ENCODE data around the gene OR2T6.
"Not testable (repeated sequence)": the region's sequence is repeated elsewhere in the genome, so short reads cannot be mapped to it uniquely, and the experiment has no call there.

OR2T6 gene

GRCh38 chr1:248375446-248375845 is at the start of gene OR2T6:
Gene OR2T6 (plus strand): TSS chr1:248375746. CDS start chr1:248387609, 11,863 bp downstream.
- in situ Hi-C loops (cut with MboI; ENCODE audit: low sequenced_read_pairs) = no loop called here

- in situ Hi-C loops (cut with MboI; ENCODE audit: low sequenced_read_pairs) = no loop called here
These were observed 32.1 kb upstream of the OR2T6 start for GRCh38 chr1:248343451-248343850.

GRCh38 chr1:248348475-248348874 is 27.1 kb upstream of the OR2T6 start, which contains the start of gene OR14C36:
Gene OR14C36 (plus strand): TSS chr1:248348775. CDS start chr1:248348775, 0 bp downstream.
- in situ Hi-C loops (cut with MboI; ENCODE audit: low sequenced_read_pairs) = no loop called here

- in situ Hi-C loops (cut with MboI; ENCODE audit: low sequenced_read_pairs) = no loop called here
These were observed 16.1 kb upstream of the OR2T6 start for GRCh38 chr1:248359415-248359814.

GRCh38 chr1:248361121-248361715 is 14.3 kb upstream of the OR2T6 start, which contains the start of gene OR2T4:
Gene OR2T4 (plus strand): TSS chr1:248361665. CDS start chr1:248361665, 0 bp downstream.
- in situ Hi-C loops (cut with MboI; ENCODE audit: low sequenced_read_pairs) = no loop called here

- in situ Hi-C loops (cut with MboI; ENCODE audit: low sequenced_read_pairs) = no loop called here
These were observed 8.9 kb upstream of the OR2T6 start for GRCh38 chr1:248366609-248367008.

GRCh38 chr1:248372394-248372793 is 3.2 kb upstream of the OR2T6 start:
- in situ Hi-C loops (cut with MboI; ENCODE audit: low sequenced_read_pairs) = no loop called here

- in situ Hi-C loops (cut with MboI; ENCODE audit: low sequenced_read_pairs) = no loop called here
These were observed 1.8 kb upstream of the OR2T6 start for GRCh38 chr1:248373761-248374160.

- in situ Hi-C loops (cut with MboI; ENCODE audit: low sequenced_read_pairs) = no loop called here
These were observed 1.4 kb downstream of the OR2T6 start for GRCh38 chr1:248376916-248377315.

- in situ Hi-C loops (cut with MboI; ENCODE audit: low sequenced_read_pairs) = no loop called here
These were observed 5.3 kb downstream of the OR2T6 start for GRCh38 chr1:248380854-248381253.

- in situ Hi-C loops (cut with MboI; ENCODE audit: low sequenced_read_pairs) = no loop called here
These were observed 12.9 kb downstream of the OR2T6 start for GRCh38 chr1:248388426-248388825.

GRCh38 chr1:248393050-248393449 is 17.5 kb downstream of the OR2T6 start:
- in situ Hi-C loops (cut with MboI; ENCODE audit: low sequenced_read_pairs) = no loop called here

GRCh38 chr1:248402748-248403147 is 27.2 kb downstream of the OR2T6 start, which contains the start of gene OR2T1:
Gene OR2T1 (plus strand): TSS chr1:248403048. CDS start chr1:248406148, 3,100 bp downstream.
- in situ Hi-C loops (cut with MboI; ENCODE audit: low sequenced_read_pairs) = no loop called here

GRCh38 chr1:248404024-248404423 is 28.5 kb downstream of the OR2T6 start:
- in situ Hi-C loops (cut with MboI; ENCODE audit: low sequenced_read_pairs) = no loop called here

GRCh38 chr1:248406721-248407692 is 31.5 kb downstream of the OR2T6 start:
- in situ Hi-C loops (cut with MboI; ENCODE audit: low sequenced_read_pairs) = no loop called here

GRCh38 chr1:248416226-248416625 is 40.7 kb downstream of the OR2T6 start:
- in situ Hi-C loops (cut with MboI; ENCODE audit: low sequenced_read_pairs) = no loop called here

- in situ Hi-C loops (cut with MboI; ENCODE audit: low sequenced_read_pairs) = no loop called here
These were observed 42.3 kb downstream of the OR2T6 start for GRCh38 chr1:248417854-248418253.

GRCh38 chr1:248421384-248421783 is 45.8 kb downstream of the OR2T6 start:
- in situ Hi-C loops (cut with MboI; ENCODE audit: low sequenced_read_pairs) = no loop called here

GRCh38 chr1:248427526-248428191 is 52.1 kb downstream of the OR2T6 start:
- in situ Hi-C loops (cut with MboI; ENCODE audit: low sequenced_read_pairs) = not testable (repeated sequence)

- in situ Hi-C loops (cut with MboI; ENCODE audit: low sequenced_read_pairs) = not testable (repeated sequence)
These were observed 52.6 kb downstream of the OR2T6 start for GRCh38 chr1:248428192-248428533.

GRCh38 chr1:248431683-248432082 is 56.1 kb downstream of the OR2T6 start:
- in situ Hi-C loops (cut with MboI; ENCODE audit: low sequenced_read_pairs) = not testable (repeated sequence)
